Measurements from ENCODE around the gene HAPLN1.
A peak's percentile ranks its signal among the peaks of the same experiment; 100 is the strongest.

Gene HAPLN1

GRCh38 chr5:83729362-83729761, 8.7 kb upstream of the HAPLN1 start:
- Histone ChIP-seq H3K4me3 (ENCODE audit: insufficient read length, low read depth) (no peak overlapping the region), H3K9me3 (ENCODE audit: insufficient read depth, low read length) (peaks cover 6% of the 10 kb centered on the region; the same call in 1 of the 2 replicates), H3K36me3 (ENCODE audit: insufficient read depth, insufficient read length, low read length) (no peaks in the 10 kb centered on the region), H3K27me3 (ENCODE audit: insufficient read depth, insufficient read length) (no peaks in the 10 kb centered on the region), H3K9ac (ENCODE audit: insufficient read length, low read depth) (no peak overlapping the region), H3K4me1 (ENCODE audit: insufficient read depth, insufficient read length) (no peaks in the 10 kb centered on the region)
- DNase-seq (ENCODE audit: low read depth, low spot score): no peak
- TF ChIP-seq SUZ12 (IDR thresholded peaks at IDR 0.05; ENCODE audit: extremely low read depth, insufficient read depth, insufficient read length) (no peak), YY1 (IDR thresholded peaks at IDR 0.05; ENCODE audit: insufficient read depth, insufficient read length) (no peak), ZNF274 (IDR thresholded peaks at IDR 0.05; ENCODE audit: low read depth, low read length) (no peak)

- DNase-seq (ENCODE audit: low read depth, low spot score): no peak
- no peak for TF ChIP-seq ZNF274 (IDR thresholded peaks at IDR 0.05; ENCODE audit: low read depth, low read length)
- no peak for TF ChIP-seq SUZ12 (IDR thresholded peaks at IDR 0.05; ENCODE audit: extremely low read depth, insufficient read depth, insufficient read length)
- TF ChIP-seq YY1 (IDR thresholded peaks at IDR 0.05; ENCODE audit: insufficient read depth, insufficient read length): no peak
- H3K9me3 ChIP-seq (ENCODE audit: insufficient read depth, low read length): no peaks in the 10 kb centered on the region
- no peak overlapping the region for H3K9ac ChIP-seq (ENCODE audit: insufficient read length, low read depth)
- no peaks in the 10 kb centered on the region for H3K27me3 ChIP-seq (ENCODE audit: insufficient read depth, insufficient read length)
- H3K36me3 ChIP-seq (ENCODE audit: insufficient read depth, insufficient read length, low read length): no peaks in the 10 kb centered on the region
- H3K4me3 ChIP-seq (ENCODE audit: insufficient read length, low read depth): no peak overlapping the region
- no peaks in the 10 kb centered on the region for H3K4me1 ChIP-seq (ENCODE audit: insufficient read depth, insufficient read length)
Measured at GRCh38 chr5:83726912-83727311, 6.3 kb upstream of the HAPLN1 start.

GRCh38 chr5:83724935-83725334, 4.3 kb upstream of the HAPLN1 start:
- Histone ChIP-seq H3K4me1 (ENCODE audit: insufficient read depth, insufficient read length) (no peaks in the 10 kb centered on the region), H3K27me3 (ENCODE audit: insufficient read depth, insufficient read length) (peaks cover 4% of the 10 kb centered on the region)
- no peak for DNase-seq (ENCODE audit: low read depth, low spot score)

GRCh38 chr5:83724001-83724400, 3.3 kb upstream of the HAPLN1 start:
- H3K36me3 ChIP-seq (ENCODE audit: insufficient read depth, insufficient read length, low read length): no peaks in the 10 kb centered on the region
- H3K9ac ChIP-seq (ENCODE audit: insufficient read length, low read depth): no peak overlapping the region
- H3K4me3 ChIP-seq (ENCODE audit: insufficient read length, low read depth): no peak overlapping the region
- H3K9me3 ChIP-seq (ENCODE audit: insufficient read depth, low read length): no peaks in the 10 kb centered on the region
- TF ChIP-seq YY1 (IDR thresholded peaks at IDR 0.05; ENCODE audit: insufficient read depth, insufficient read length): no peak
- no peak for TF ChIP-seq ZNF274 (IDR thresholded peaks at IDR 0.05; ENCODE audit: low read depth, low read length)
- TF ChIP-seq SUZ12 (IDR thresholded peaks at IDR 0.05; ENCODE audit: extremely low read depth, insufficient read depth, insufficient read length): no peak
- H3K4me1 ChIP-seq (ENCODE audit: insufficient read depth, insufficient read length): no peaks in the 10 kb centered on the region
- peaks cover 4% of the 10 kb centered on the region for H3K27me3 ChIP-seq (ENCODE audit: insufficient read depth, insufficient read length)
- DNase-seq (ENCODE audit: low read depth, low spot score): no peak

More at GRCh38 chr5:83724935-83725334, 4.3 kb upstream of the HAPLN1 start:
- no peak overlapping the region for H3K9ac ChIP-seq (ENCODE audit: insufficient read length, low read depth)
- H3K9me3 ChIP-seq (ENCODE audit: insufficient read depth, low read length): no peaks in the 10 kb centered on the region
- no peak overlapping the region for H3K4me3 ChIP-seq (ENCODE audit: insufficient read length, low read depth)
- H3K36me3 ChIP-seq (ENCODE audit: insufficient read depth, insufficient read length, low read length): no peaks in the 10 kb centered on the region
- TF ChIP-seq SUZ12 (IDR thresholded peaks at IDR 0.05; ENCODE audit: extremely low read depth, insufficient read depth, insufficient read length) (no peak), ZNF274 (IDR thresholded peaks at IDR 0.05; ENCODE audit: low read depth, low read length) (no peak), YY1 (IDR thresholded peaks at IDR 0.05; ENCODE audit: insufficient read depth, insufficient read length) (no peak)

GRCh38 chr5:83723031-83723430, 2.4 kb upstream of the HAPLN1 start:
- Histone ChIP-seq H3K27me3 (ENCODE audit: insufficient read depth, insufficient read length) (peaks cover 4% of the 10 kb centered on the region), H3K4me3 (ENCODE audit: insufficient read length, low read depth) (peak overlapping the region; percentile 55), H3K9ac (ENCODE audit: insufficient read length, low read depth) (no peak overlapping the region), H3K36me3 (ENCODE audit: insufficient read depth, insufficient read length, low read length) (no peaks in the 10 kb centered on the region), H3K9me3 (ENCODE audit: insufficient read depth, low read length) (no peaks in the 10 kb centered on the region), H3K4me1 (ENCODE audit: insufficient read depth, insufficient read length) (no peaks in the 10 kb centered on the region)
- no peak for DNase-seq (ENCODE audit: low read depth, low spot score)
- TF ChIP-seq YY1 (IDR thresholded peaks at IDR 0.05; ENCODE audit: insufficient read depth, insufficient read length) (no peak), ZNF274 (IDR thresholded peaks at IDR 0.05; ENCODE audit: low read depth, low read length) (no peak)

- H3K9ac ChIP-seq (ENCODE audit: insufficient read length, low read depth): peak overlapping the region; percentile 86
Measured at GRCh38 chr5:83721953-83722901, 1.6 kb upstream of the HAPLN1 start.

GRCh38 chr5:83718936-83719495, 1.6 kb downstream of the HAPLN1 start:
- no peak for DNase-seq (ENCODE audit: low read depth, low spot score)
- Histone ChIP-seq H3K4me3 (ENCODE audit: insufficient read length, low read depth) (no peak overlapping the region), H3K4me1 (ENCODE audit: insufficient read depth, insufficient read length) (no peaks in the 10 kb centered on the region), H3K9ac (ENCODE audit: insufficient read length, low read depth) (no peak overlapping the region), H3K27me3 (ENCODE audit: insufficient read depth, insufficient read length) (peaks cover 4% of the 10 kb centered on the region), H3K9me3 (ENCODE audit: insufficient read depth, low read length) (no peaks in the 10 kb centered on the region), H3K36me3 (ENCODE audit: insufficient read depth, insufficient read length, low read length) (no peaks in the 10 kb centered on the region)
- TF ChIP-seq YY1 (IDR thresholded peaks at IDR 0.05; ENCODE audit: insufficient read depth, insufficient read length): no peak
- TF ChIP-seq SUZ12 (IDR thresholded peaks at IDR 0.05; ENCODE audit: extremely low read depth, insufficient read depth, insufficient read length): no peak
- no peak for TF ChIP-seq ZNF274 (IDR thresholded peaks at IDR 0.05; ENCODE audit: low read depth, low read length)

More at GRCh38 chr5:83721953-83722901, 1.6 kb upstream of the HAPLN1 start:
- peak; percentile 52 for DNase-seq (ENCODE audit: low read depth, low spot score)
- peaks cover 4% of the 10 kb centered on the region for H3K27me3 ChIP-seq (ENCODE audit: insufficient read depth, insufficient read length)
- no peaks in the 10 kb centered on the region for H3K4me1 ChIP-seq (ENCODE audit: insufficient read depth, insufficient read length)
- no peaks in the 10 kb centered on the region for H3K9me3 ChIP-seq (ENCODE audit: insufficient read depth, low read length)
- no peak for TF ChIP-seq SUZ12 (IDR thresholded peaks at IDR 0.05; ENCODE audit: extremely low read depth, insufficient read depth, insufficient read length)
- TF ChIP-seq YY1 (IDR thresholded peaks at IDR 0.05; ENCODE audit: insufficient read depth, insufficient read length): no peak
- TF ChIP-seq ZNF274 (IDR thresholded peaks at IDR 0.05; ENCODE audit: low read depth, low read length): no peak
- peak overlapping the region; percentile 55 for H3K4me3 ChIP-seq (ENCODE audit: insufficient read length, low read depth)
- no peaks in the 10 kb centered on the region for H3K36me3 ChIP-seq (ENCODE audit: insufficient read depth, insufficient read length, low read length)
